B cell (primary cell): ENCODE measurements around the gene BRAP. TPM values are rescaled to one million over a fixed set of nuclear protein-coding genes. Genes with fewer than 3 reads are reported as not detected.

Experiments
- ATAC-seq: fragments of 200-7000 bp; cut with Tn5 transposase; one replicate; pipeline ENCODE4 v1.10.0; 2021; ENCODE audit warnings: low read depth, mild to moderate bottlenecking, moderate number of reproducible peaks, moderate library complexity
- CTCF ChIA-PET: fragments of 350-600 bp; sonication (Branson Sonifier 250); formaldehyde crosslinking; loops from one replicate; lab custom pipeline; 2021; ENCODE audit warnings: antibody characterized with exemption, inconsistent platforms; lab: Charles Lee
- POLR2A ChIA-PET: fragments of 350-600 bp; sonication (Branson Sonifier 250); formaldehyde crosslinking; loops from one replicate; lab custom pipeline; 2021; ENCODE audit warnings: antibody characterized with exemption; lab: Charles Lee
- DNase-seq: peaks from one replicate; pipeline ENCODE4 v3.0.0; 2013
- H2AFZ ChIP-seq: 2 replicates; pipeline ENCODE4 v1.6.1; 2012; ENCODE audit warnings: mild to moderate bottlenecking, low read depth, low read length; ENCODE audit not compliant: insufficient read depth, poor library complexity, severe bottlenecking
- H3K27ac ChIP-seq, 2 donors: 1 replicate in 1 of 2; 2 replicates in 1 of 2; pipeline ENCODE4 v1.5.1; 2012 to 2013; ENCODE audit warnings: low read length in 2 of 2, mild to moderate bottlenecking in 2 of 2, moderate library complexity in 1 of 2
- H3K27me3 ChIP-seq, 4 experiments: fragments of 200-600 bp in 1 of 4; sonication (generic) in 1 of 4; replicated peaks in 1 of 4; 1 replicate in 2 of 4; 2 replicates in 2 of 4; pipeline versions ENCODE4 v1.6.1 to v1.7.0; 2013 to 2016; ENCODE audit warnings: low read length in 3 of 4, mild to moderate bottlenecking in 2 of 4, mixed read lengths in 1 of 4, moderate library complexity in 1 of 4; ENCODE audit not compliant: insufficient read depth in 4 of 4, control insufficient read depth in 3 of 4; ENCODE audit errors: control extremely low read depth in 1 of 4
- H3K36me3 ChIP-seq, 2 experiments: replicated peaks in 1 of 2; 1 replicate in 1 of 2; 2 replicates in 1 of 2; pipeline versions ENCODE4 v1.6.1 to v1.7.1; 2013; ENCODE audit warnings: low read length in 1 of 2; ENCODE audit not compliant: insufficient read depth in 2 of 2, control insufficient read depth in 1 of 2; ENCODE audit errors: control extremely low read depth in 1 of 2, extremely low read depth in 1 of 2
- H3K4me1 ChIP-seq, 2 donors: fragments of 200-600 bp in 1 of 2; sonication (generic) in 1 of 2; 1 replicate in 1 of 2; 2 replicates in 1 of 2; pipeline versions ENCODE4 v1.5.1 to v1.6.1; 2013 to 2017; ENCODE audit warnings: low read length in 2 of 2; ENCODE audit not compliant: control insufficient read depth in 2 of 2, insufficient read depth in 2 of 2
- H3K4me2 ChIP-seq: replicated peaks from 2 replicates; pipeline ENCODE3; 2012; ENCODE audit warnings: mild to moderate bottlenecking, low read depth, low read length; ENCODE audit not compliant: poor library complexity, severe bottlenecking
- H3K4me3 ChIP-seq, 5 experiments: fragments of 200-600 bp in 1 of 5; sonication (generic) in 1 of 5; 1 replicate in 3 of 5; 2 replicates in 2 of 5; pipeline versions ENCODE4 v1.5.1 to v1.7.0; 2011 to 2016; ENCODE audit warnings: low read length in 4 of 5, mild to moderate bottlenecking in 4 of 5, low read depth in 2 of 5, control low read depth in 1 of 5, moderate library complexity in 1 of 5; ENCODE audit not compliant: insufficient read depth in 1 of 5; ENCODE audit errors: control extremely low read depth in 1 of 5, extremely low read depth in 1 of 5
- H3K79me2 ChIP-seq: fragments of 200-600 bp; sonication (generic); one replicate; pipeline ENCODE4 v1.6.0; 2016; ENCODE audit warnings: low read length; ENCODE audit not compliant: control insufficient read depth, insufficient read depth
- H3K9ac ChIP-seq: fragments of 200-600 bp; sonication (generic); 2 replicates; pipeline ENCODE4 v1.6.1; 2017; ENCODE audit warnings: mild to moderate bottlenecking, low read length, moderate library complexity
- H3K9me3 ChIP-seq, 3 donors: one replicate each; pipeline versions ENCODE4 v1.6.1 to v1.7.1; 2013; ENCODE audit warnings: low read length in 2 of 3; ENCODE audit not compliant: control insufficient read depth in 2 of 3, insufficient read depth in 1 of 3; ENCODE audit errors: control extremely low read depth in 1 of 3
- H4K20me1 ChIP-seq: 2 replicates; pipeline ENCODE4 v1.6.0; 2012; ENCODE audit warnings: mild to moderate bottlenecking, low read length; ENCODE audit not compliant: insufficient read depth, control insufficient read depth, poor library complexity, severe bottlenecking
- H3K27ac Mint-ChIP-seq: one replicate; pipeline ENCODE4 v1.8.0; 2021; ENCODE audit warnings: mixed read lengths
- H3K27me3 Mint-ChIP-seq: one replicate; pipeline ENCODE4 v1.8.0; 2021; ENCODE audit warnings: mixed read lengths
- H3K4me1 Mint-ChIP-seq: one replicate; pipeline ENCODE4 v1.8.0; 2021; ENCODE audit warnings: mixed read lengths
- H3K4me3 Mint-ChIP-seq: one replicate; pipeline ENCODE4 v1.8.0; 2021; ENCODE audit warnings: mixed read lengths
- H3K9me3 Mint-ChIP-seq: one replicate; pipeline ENCODE4 v1.8.0; 2022; ENCODE audit warnings: mixed read lengths; ENCODE audit not compliant: insufficient read depth
- EZH2 ChIP-seq: IDR thresholded peaks from 2 replicates; pipeline ENCODE4 v1.6.1; 2012; ENCODE audit warnings: borderline replicate concordance, low read depth, mild to moderate bottlenecking, moderate library complexity, low read length; ENCODE audit not compliant: insufficient read depth, poor library complexity, severe bottlenecking
- WGBS: methylation state at CpG from one replicate; pipeline ENCODE4 v1.1.5; 2013; ENCODE audit warnings: missing lambda C conversion rate; ENCODE audit not compliant: insufficient coverage; 5-methylcytosine and 5-hydroxymethylcytosine counted together
- intact Hi-C: fragments of 100-400 bp; cut with micrococcal nuclease; formaldehyde crosslinking; loops from one replicate; pipeline ENCODE4 v1.10.0; 2022
- polyA plus RNA-seq: library from polyadenylated mRNA; depleted of rRNA; stranded (reverse); fragments of >200 nt; gene quantifications from 2 replicates; pipeline ENCODE4 v1.2.3, GENCODE V29; 2012
- total RNA-seq, 2 donors: library from RNA; stranded (reverse); fragments of 120-200 nt in 1 of 2; gene quantifications; 1 replicate in 1 of 2; 2 replicates in 1 of 2; pipeline versions ENCODE4 v1.2.3 to v1.2.4, GENCODE V29; 2013 to 2022
- TF ChIP-seq, protein P1 (sequence below): fragments of 200-600 bp; IDR thresholded peaks from one replicate; pipeline ENCODE4 v1.8.0; 2022; ENCODE audit warnings: antibody characterized with exemption, mild to moderate bottlenecking

Gene BRAP
- total and polyA plus RNA-seq, 2 donors (not counting 1 experiment from before 2014, with no cell fraction given), result 10.4 to 25.7 TPM

DNA sequence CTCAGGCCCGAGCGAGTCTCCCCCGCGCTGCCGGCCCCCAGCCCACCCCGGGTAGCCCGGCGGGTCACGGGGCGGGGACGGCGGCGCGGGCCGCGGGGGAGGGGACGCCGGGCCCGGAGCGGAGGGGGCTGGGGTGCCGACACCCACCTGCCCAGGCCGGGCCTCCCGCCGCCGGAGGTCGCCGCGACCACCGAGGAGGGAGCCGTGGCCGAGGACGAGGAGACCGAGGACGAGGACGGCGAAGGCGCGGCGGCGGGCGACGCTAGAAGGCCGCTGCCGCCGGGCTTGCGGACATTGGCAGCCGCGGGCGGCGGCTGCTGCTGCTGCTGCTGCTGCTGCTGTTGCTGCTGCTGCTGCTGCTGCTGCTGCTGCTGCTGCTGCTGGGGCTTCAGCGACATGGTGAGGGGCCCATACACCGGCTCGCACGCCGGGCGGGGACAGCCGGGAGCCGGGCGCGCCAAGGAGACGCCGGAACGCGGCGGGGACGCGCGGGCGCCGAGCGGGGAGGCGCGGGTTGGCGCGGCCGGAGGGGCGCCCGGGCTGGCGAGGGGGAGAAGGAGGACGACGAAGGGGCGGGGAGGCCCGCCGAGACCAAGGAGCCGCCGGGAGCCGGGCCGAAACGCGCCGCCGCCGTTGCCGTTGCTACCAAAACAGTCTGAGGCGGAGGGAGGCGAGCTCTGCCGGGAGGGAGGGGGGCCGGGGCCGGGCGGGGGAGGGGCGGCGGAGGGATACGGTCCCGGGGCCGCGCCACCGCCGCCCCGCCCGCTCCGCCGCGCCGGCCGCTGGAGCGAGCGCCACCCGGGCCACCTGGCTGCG, 86.9 kb downstream of the BRAP start, which contains the start of gene ATXN2:
TSS of gene ATXN2 (minus strand) at position 679 of the 816 bp plus-strand sequence. CDS start at position 398, 281 bp downstream.
- peak within 1 kb of the TSS; percentile 86 for H3K9ac ChIP-seq
- Mint-ChIP-seq H3K27ac (peak within 1 kb of the TSS; percentile 96), H3K4me1 (peaks cover 31% of the 10 kb centered on the region), H3K9me3 (no peaks in the 10 kb centered on the region), H3K4me3 (peak within 1 kb of the TSS; percentile 90), H3K27me3 (no peaks in the 10 kb centered on the region)
- peak within 1 kb of the TSS; percentile 97 for H2AFZ ChIP-seq
- H3K27ac ChIP-seq, result peak within 1 kb of the TSS; percentile 75 to 87
- ATAC-seq, result peak; percentile 59
- intact Hi-C loops, result loop anchor here (1.0 to 2.0 kb wide), 3 partner anchors 87 to 242 kb away; partner anchors contain the start of gene ACAD10
- under 1% methylated on average over 103 of the region's 119 CpGs for WGBS
- ChIA-PET POLR2A (no interaction called here), CTCF (no interaction called here)
- H3K36me3 ChIP-seq, result no peaks in the 10 kb centered on the region
- peak within 1 kb of the TSS; percentile 60 to 92 (median 85) for H3K4me3 ChIP-seq
- no peak for DNase-seq
- peaks cover 15% of the 10 kb centered on the region in 2 donors for H3K4me1 ChIP-seq
- no peaks in the 10 kb centered on the region for H3K27me3 ChIP-seq
- H3K4me2 ChIP-seq, result peak within 1 kb of the TSS; percentile 83
- H3K9me3 ChIP-seq, result no peaks in the 10 kb centered on the region
- H3K79me2 ChIP-seq, result peaks cover 47% of the 10 kb centered on the region
- peaks cover 5% of the 10 kb centered on the region for H4K20me1 ChIP-seq
- TF ChIP-seq, protein P1, sequence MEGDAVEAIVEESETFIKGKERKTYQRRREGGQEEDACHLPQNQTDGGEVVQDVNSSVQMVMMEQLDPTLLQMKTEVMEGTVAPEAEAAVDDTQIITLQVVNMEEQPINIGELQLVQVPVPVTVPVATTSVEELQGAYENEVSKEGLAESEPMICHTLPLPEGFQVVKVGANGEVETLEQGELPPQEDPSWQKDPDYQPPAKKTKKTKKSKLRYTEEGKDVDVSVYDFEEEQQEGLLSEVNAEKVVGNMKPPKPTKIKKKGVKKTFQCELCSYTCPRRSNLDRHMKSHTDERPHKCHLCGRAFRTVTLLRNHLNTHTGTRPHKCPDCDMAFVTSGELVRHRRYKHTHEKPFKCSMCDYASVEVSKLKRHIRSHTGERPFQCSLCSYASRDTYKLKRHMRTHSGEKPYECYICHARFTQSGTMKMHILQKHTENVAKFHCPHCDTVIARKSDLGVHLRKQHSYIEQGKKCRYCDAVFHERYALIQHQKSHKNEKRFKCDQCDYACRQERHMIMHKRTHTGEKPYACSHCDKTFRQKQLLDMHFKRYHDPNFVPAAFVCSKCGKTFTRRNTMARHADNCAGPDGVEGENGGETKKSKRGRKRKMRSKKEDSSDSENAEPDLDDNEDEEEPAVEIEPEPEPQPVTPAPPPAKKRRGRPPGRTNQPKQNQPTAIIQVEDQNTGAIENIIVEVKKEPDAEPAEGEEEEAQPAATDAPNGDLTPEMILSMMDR, result no peak
- TF ChIP-seq EZH2, result no peak
